ENCODE data around the gene ERBB4. TPM values are rescaled to one million over a fixed set of nuclear protein-coding genes. Genes with fewer than 3 reads are reported as not detected.

Gene ERBB4
- total and polyA plus RNA-seq, 10 of the 15 experiments (the other 5 are each of a cell fraction or from before 2014, with no cell fraction given), result under 0.01 to 0.23 (median 0.01) TPM; not detected in 4

- no TSS peak for BruUV-seq (replicated peaks)
- no peak overlapping the region for H2AFZ ChIP-seq (ENCODE audit: control insufficient read depth, low read depth, low read length)
- DNase-seq (ENCODE audit: low read depth, low spot score), result no peak
- H3K36me3 ChIP-seq (ENCODE audit: control insufficient read depth in 2 of 2, insufficient read depth in 2 of 2, low read length in 1 of 2), result no peaks in the 10 kb centered on the region
- H3K9ac ChIP-seq (ENCODE audit: control insufficient read depth, insufficient read depth, low read length), result no peak overlapping the region
- POLR2A ChIA-PET, result no interaction called here
- H3K4me2 ChIP-seq (ENCODE audit: control insufficient read depth, insufficient read depth), result no peak overlapping the region
- intact Hi-C loops (cut with micrococcal nuclease; ENCODE audit: unreplicated experiment) (no loop called here), in situ Hi-C loops (cut with MboI) (no loop called here)
- H3K27ac ChIP-seq (ENCODE audit: control insufficient read depth, insufficient read depth), result no peak overlapping the region
- H3K27me3 ChIP-seq (replicated peaks in 1 of 2; ENCODE audit: control insufficient read depth in 2 of 2, insufficient read depth in 2 of 2, low read length in 1 of 2), result no peaks in the 10 kb centered on the region
- CTCF ChIA-PET, result interaction anchor here (0.8 kb wide), 1 partner anchor 77 kb away, joined by 3 read pairs; no protein-coding TSS in a partner anchor
- TF ChIP-seq ZNF687 (IDR thresholded peaks at IDR 0.05) (no peak), CUX1 (IDR thresholded peaks at IDR 0.05; ENCODE audit: insufficient replicate concordance, low read depth, low read length) (no peak), CEBPZ (IDR thresholded peaks at IDR 0.05; ENCODE audit: low read depth, low read length) (no peak), TCF3 (IDR thresholded peaks at IDR 0.05; ENCODE audit: borderline replicate concordance, insufficient read depth, low read depth, low read length) (no peak), BMI1 (IDR thresholded peaks at IDR 0.05; ENCODE audit: borderline replicate concordance) (no peak), HSF1 (IDR thresholded peaks at IDR 0.05; ENCODE audit: low read depth, low read length) (no peak), TBL1XR1 (IDR thresholded peaks at IDR 0.05; ENCODE audit: low read depth, low read length) (no peak)
- RAD21 ChIA-PET (ENCODE audit: unreplicated experiment), result no interaction called here
- SMC1A ChIA-PET (ENCODE audit: uncharacterized antibody, unreplicated experiment), result interaction anchor here (0.9 to 1.1 kb wide), 4 partner anchors 28 to 163 kb away, joined by 3 to 4 read pairs (median 3); no protein-coding TSS in a partner anchor
- H3K4me1 ChIP-seq (ENCODE audit: control insufficient read depth, insufficient read depth, low read length), result no peaks in the 10 kb centered on the region
- ATAC-seq, result no peak; the same call in 1 of the 3 replicates
- WGBS (ENCODE audit: insufficient coverage, insufficient replicate concordance, low lambda C conversion rate, missing lambda C conversion rate), result 40% methylated on average over 8 of the region's 8 CpGs
- H3K4me3 ChIP-seq, result no peak overlapping the region
- H3K79me2 ChIP-seq (ENCODE audit: control insufficient read depth, insufficient read depth, low read length), result no peaks in the 10 kb centered on the region
- FAIRE-seq, result no peak
- no peaks in the 10 kb centered on the region for H3K9me3 ChIP-seq (replicated peaks; ENCODE audit: control insufficient read depth, insufficient read depth, low read length)
- H4K20me1 ChIP-seq (ENCODE audit: control insufficient read depth, insufficient read depth), result no peaks in the 10 kb centered on the region
Measured at GRCh38 chr2:211928201-211928600, 610.4 kb downstream of the ERBB4 start.
